Hippocampal formation (tissue), 2 donors: ENCODE measurements around the gene MAP7D3.
"Not testable (repeated sequence)": the region's sequence is repeated elsewhere in the genome, so short reads cannot be mapped to it uniquely, and the experiment has no call there.

Experiments
- DNase-seq, 2 donors: peaks; one replicate each; lab custom pipeline; 2025; lab: John Stamatoyannopoulos, UW

The MAP7D3 gene

DNA sequence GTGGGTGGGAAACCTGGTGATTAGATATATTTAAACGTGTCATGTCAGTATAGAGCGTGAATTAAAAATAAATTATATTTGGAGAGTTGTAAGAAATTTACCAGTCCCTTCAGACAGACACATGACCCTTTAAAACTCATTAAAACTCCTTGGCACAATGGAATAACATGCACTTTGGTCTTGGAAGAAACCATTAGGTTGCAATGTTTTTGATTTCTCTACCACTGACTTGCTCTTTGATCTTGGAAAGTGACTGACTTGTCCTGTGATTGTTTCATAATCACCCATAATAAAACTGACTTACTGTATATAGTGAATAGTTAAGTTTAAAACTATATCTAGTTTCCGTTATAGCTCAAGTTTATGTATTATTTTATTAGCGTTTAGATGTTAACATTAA lies 68.0 kb downstream of the MAP7D3 start:
- no peak for DNase-seq

DNA sequence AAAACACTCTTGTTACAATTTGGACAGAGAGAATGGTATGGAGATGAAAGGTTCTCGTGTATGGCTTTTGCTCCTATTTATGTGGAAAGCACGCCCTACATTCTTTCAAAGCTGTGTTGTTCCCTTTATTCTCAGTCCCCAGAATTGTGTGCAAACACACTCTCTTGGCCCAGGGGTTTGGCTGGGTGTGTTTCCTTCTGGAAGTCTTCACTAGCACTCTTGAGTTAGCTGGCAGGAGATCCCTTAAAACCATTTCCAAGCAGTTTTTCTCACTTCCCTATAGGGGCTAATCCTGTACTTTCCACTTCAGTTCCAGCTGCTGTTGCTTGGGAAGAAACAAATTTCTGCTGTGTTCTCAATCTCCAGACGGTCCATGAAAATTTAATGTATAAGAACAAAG lies 68.8 kb downstream of the MAP7D3 start:
- DNase-seq, result no peak

DNA sequence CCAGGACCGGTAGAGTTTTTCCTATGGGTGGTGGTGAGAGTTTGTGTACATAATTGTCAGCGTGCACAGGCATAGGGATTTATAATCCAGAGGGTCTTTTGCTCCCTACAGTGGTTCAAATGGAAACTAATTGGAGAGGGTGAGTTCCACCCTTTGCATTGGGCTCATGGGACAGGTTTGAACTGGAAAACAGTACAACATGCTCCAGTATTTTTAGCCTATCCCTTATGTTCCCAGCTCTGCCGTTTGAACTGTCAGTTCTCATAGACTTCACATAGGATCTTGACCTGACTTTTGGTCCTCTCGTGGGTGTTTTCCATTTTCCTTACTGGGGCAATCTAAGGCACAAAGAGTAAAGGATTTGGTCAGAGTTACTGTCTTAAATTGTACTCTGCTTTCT lies 72.1 kb downstream of the MAP7D3 start:
- DNase-seq, result no peak

DNA sequence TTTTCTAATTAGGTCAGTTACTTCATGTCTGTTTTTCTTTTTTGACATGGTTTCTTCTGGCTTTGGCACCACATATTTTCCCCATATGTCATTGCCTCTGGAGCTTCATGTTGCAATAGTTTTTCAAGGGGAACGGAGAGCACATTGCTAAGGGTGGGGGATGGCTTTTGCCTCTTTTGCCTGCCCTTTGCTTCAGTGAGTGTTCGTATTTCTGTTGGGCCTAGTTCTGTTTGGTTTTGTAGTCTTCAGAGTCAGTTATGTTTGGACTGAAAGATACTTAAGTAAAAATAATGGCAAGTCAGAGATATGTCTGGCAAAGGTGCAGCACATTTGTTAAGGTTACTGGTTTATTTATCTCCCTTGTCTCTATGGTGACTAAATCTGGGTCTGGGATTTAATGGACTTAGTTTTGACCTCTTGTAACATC lies 74.8 kb downstream of the MAP7D3 start:
- no peak for DNase-seq

DNA sequence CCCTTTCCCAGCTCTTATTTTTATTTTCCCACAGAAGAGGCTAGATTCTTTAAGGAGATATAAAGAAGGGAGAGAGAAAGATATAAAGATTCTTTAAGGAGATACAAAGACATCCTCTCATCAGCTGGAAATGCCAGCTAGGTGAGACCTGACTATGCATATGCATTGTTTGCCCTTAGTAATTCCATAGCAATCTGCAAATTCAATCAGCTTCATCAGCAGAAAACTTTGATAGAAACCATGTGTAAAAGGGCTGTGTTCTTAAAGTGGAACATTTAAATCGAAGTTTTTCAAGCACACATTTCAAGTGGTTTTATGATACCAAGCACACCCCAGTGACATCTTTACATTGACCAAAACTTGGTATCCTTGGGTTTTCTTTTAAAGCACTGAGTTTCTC lies 79.8 kb downstream of the MAP7D3 start:
- no peak for DNase-seq

DNA sequence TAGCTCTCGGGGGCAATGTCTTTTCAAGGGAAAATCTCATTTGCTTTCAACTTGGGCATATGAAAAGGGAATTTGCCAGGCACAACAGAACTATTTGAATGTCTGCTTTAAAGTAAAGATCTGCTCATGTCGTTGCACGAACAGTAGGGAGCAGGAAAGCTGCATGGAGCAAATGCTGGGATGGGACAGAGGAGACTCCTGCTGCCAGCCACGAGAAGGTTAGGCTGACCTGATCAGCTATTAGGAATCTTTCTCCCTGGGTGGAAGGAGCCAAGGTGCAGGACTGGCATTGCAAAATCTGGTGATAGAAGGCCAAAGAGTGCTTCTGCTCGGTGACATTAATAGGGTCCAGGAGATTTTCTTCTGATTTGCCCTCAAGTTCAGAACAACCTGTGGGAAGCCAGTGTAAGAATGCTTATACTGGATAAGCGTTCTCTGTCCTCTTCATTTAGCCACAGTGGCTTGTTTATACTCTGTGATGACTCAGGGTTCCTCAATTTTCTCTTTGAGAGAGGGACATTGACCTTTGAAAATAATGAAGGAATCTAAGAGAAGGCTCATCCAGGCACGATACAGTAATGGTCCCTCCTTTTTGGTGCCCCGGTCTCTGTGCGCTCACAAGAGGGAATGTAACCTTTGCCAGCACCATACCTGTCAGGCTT lies 80.9 kb downstream of the MAP7D3 start:
- DNase-seq, result peak in 1 of 2 donors; percentile 3

DNA sequence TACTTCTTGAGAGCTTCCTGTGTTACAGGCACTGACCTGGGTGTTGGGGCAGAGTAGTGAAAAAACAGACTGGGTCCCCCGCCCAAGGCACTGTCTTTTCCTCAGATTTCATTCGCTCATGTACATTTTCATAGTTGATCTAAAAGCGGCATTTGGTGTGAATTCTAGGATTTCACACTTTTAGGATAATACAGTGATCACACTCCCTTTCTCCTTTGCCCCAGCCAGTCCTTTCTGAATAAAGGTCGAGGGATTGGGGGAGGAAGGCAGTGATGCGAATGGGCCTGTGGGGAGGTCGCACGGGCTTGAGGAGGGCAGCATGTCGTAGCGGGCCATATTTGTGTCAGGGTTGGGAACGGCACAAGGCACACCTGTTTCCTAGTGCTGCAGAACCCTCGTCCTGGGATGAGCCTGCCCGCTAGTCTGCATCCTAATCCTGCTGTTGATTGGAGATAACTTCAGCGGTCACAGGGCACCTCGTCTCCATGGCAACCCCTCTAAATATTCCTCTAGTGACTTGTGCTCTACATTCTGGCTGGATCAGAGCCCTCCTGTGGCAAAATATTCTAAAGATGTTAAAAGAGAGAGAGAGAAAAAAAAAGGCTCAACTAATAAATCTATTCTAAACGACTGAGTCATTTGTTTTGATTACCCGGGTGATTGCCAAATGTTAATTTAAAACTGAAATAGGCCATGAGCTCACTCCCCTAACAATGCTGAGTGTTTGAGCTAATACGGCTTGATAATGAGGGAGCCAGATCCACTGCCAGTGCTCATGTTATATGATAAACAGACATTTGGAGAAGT lies 82.1 kb downstream of the MAP7D3 start:
- peak in 1 of 2 donors; percentile 62 for DNase-seq

DNA sequence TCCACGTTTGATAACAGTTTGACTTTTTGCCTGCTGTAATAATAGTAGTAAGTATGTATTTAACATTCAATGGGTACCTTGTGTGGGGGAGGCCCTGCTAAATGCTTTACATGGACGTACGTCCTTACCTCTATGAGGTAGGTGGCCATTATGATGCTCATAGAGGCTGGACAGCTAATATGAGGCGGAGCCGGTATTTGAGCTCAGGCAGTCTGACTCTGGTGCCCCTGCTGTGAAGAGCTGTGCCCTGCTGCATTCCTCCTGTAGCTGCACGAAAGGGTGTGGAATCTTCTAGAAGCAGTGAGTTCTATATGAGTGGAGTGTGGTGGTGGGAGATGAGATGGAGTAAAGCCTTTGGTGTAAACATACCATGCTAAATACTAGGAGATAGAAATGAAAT lies 83.2 kb downstream of the MAP7D3 start:
- not testable (repeated sequence) for DNase-seq

DNA sequence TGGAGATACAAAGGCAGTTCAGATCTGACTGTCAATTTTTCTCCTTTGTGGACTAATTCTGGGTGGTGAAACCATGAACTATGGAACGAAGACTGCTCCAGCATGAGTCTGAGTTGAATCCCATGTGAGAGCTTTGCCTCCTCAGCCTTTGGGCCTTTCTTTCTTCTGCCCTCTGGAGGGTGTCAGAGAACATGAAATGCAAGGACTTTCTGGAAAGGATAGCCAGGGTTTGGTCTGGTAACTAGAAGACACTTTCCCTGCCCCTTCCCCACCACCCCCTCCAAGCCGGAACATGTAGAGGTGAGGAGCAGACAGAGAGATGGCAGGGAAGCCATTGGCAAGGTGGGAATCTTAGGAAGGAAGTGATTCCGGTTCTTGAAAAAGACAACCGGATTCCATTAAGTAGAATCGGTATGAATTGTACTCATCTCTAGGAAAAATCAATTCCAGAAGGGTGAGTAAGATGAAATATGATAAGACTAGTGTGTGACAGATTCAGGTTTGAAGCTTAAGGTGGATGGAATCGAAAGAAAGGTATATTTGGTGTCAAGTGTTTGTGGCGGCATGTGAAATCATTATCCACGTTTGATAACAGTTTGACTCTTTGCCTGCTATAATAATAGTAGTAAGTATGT lies 84.9 kb downstream of the MAP7D3 start:
- DNase-seq, result peak in 1 of 2 donors; percentile 31

DNA sequence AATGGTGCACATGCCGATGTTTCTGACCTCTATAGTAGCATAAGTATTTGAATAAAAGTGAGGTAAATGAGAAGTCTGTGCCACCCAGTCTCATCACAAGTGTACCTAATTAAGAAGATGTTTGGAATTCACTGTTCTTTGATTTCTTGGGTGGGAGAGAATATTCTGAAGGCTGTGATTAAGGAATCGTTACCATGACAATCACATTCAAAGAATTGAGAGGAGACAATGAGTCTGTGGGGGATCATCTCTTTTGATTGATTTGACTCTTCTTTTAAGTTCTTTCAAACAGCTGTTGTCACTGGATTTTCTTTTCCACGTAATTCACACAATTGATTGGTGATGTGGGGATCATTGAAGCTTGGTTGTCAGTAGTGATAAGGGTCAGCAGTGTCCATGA lies 85.8 kb downstream of the MAP7D3 start:
- no peak for DNase-seq

DNA sequence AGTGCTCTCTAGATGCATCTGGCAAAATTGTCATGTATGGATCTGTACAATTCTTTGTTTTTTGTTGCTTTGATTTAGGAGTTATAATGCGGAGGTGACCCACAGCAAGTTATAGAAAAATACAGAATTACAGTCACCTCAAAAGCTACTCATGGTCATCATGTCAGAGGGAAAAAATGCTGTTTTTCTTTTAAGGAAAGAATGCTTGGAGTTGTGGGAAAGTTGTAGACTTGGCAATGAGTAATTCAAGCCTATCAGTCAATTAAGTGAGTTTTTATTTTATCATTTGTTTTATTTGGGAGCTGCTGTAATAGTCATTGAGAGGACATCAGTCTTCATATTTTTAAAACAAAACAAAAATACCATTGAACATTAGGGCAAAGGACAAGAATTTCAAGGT lies 87.5 kb downstream of the MAP7D3 start:
- DNase-seq, result no peak
